HEK293 (cell line): ENCODE data around the gene STING1.

Experiments used
- GLI2 ChIP-seq: fragments of 450-650 bp; formaldehyde crosslinking; IDR thresholded peaks from 2 replicates; pipeline ENCODE4; 2017; ENCODE audit warnings: missing biosample characterization, missing genetic modification characterization, low read depth, borderline replicate concordance
- GLIS2 ChIP-seq: fragments of 450-650 bp; formaldehyde crosslinking; IDR thresholded peaks from 2 replicates; pipeline ENCODE4 v1.5.1; 2016; ENCODE audit warnings: missing biosample characterization, missing genetic modification characterization
- HOXC10 ChIP-seq: sonication (generic); formaldehyde crosslinking; IDR thresholded peaks from 2 replicates; pipeline ENCODE4 v1.8.1; 2023; ENCODE audit warnings: mild to moderate bottlenecking, missing genetic modification reagents
- ZBTB17 ChIP-seq: fragments of 450-650 bp; formaldehyde crosslinking; IDR thresholded peaks from 2 replicates; pipeline ENCODE4 v1.5.1; 2016; ENCODE audit warnings: missing biosample characterization, missing genetic modification characterization
- ZNF121 ChIP-seq: fragments of 450-650 bp; formaldehyde crosslinking; IDR thresholded peaks from 2 replicates; pipeline ENCODE4 v1.5.1; 2016; ENCODE audit warnings: missing biosample characterization, missing genetic modification characterization
- ZNF132 ChIP-seq: fragments of 450-650 bp; formaldehyde crosslinking; IDR thresholded peaks from 2 replicates; pipeline ENCODE4 v1.5.1; 2017; ENCODE audit warnings: missing biosample characterization, missing genetic modification characterization, borderline replicate concordance
- ZNF404 ChIP-seq: fragments of 450-650 bp; formaldehyde crosslinking; IDR thresholded peaks from 2 replicates; pipeline ENCODE4 v1.5.1; 2017; ENCODE audit warnings: missing biosample characterization, missing genetic modification characterization
- ZNF426 ChIP-seq: fragments of 450-650 bp; formaldehyde crosslinking; IDR thresholded peaks from 2 replicates; pipeline ENCODE4 v1.5.1; 2017; ENCODE audit warnings: missing biosample characterization, missing genetic modification characterization, mild to moderate bottlenecking, inconsistent platforms, moderate library complexity
- ZNF488 ChIP-seq: fragments of 450-650 bp; formaldehyde crosslinking; IDR thresholded peaks from 2 replicates; pipeline ENCODE4 v1.5.1; 2016; ENCODE audit warnings: missing biosample characterization, missing genetic modification characterization
- ZNF518A ChIP-seq: fragments of 450-650 bp; formaldehyde crosslinking; conservative IDR thresholded peaks from 2 replicates; pipeline ENCODE4 v1.5.1; 2016; ENCODE audit warnings: low read depth, missing biosample characterization, missing genetic modification characterization
- ZNF555 ChIP-seq: fragments of 450-650 bp; formaldehyde crosslinking; conservative IDR thresholded peaks from 2 replicates; pipeline ENCODE4 v1.5.1; 2017; ENCODE audit warnings: missing biosample characterization, mild to moderate bottlenecking, missing genetic modification characterization, inconsistent platforms
- ZNF600 ChIP-seq: fragments of 450-650 bp; formaldehyde crosslinking; IDR thresholded peaks from 2 replicates; pipeline ENCODE4 v1.5.1; 2016; ENCODE audit warnings: missing biosample characterization, missing genetic modification characterization
- ZNF610 ChIP-seq: fragments of 450-650 bp; formaldehyde crosslinking; IDR thresholded peaks from 2 replicates; pipeline ENCODE4 v1.5.1; 2016; ENCODE audit warnings: missing biosample characterization, missing genetic modification characterization, borderline replicate concordance
- ZNF747 ChIP-seq: fragments of 450-650 bp; formaldehyde crosslinking; IDR thresholded peaks from 2 replicates; pipeline ENCODE4 v1.5.1; 2016; ENCODE audit warnings: missing biosample characterization, missing genetic modification characterization
- ZNF830 ChIP-seq: fragments of 450-650 bp; IDR thresholded peaks from 2 replicates; pipeline ENCODE4 v1.5.0; 2018; ENCODE audit warnings: missing biosample characterization, missing genetic modification characterization, low read depth, mild to moderate bottlenecking, moderate library complexity
- ZSCAN16 ChIP-seq: fragments of 450-650 bp; formaldehyde crosslinking; IDR thresholded peaks from 2 replicates; pipeline ENCODE4 v1.5.1; 2016; ENCODE audit warnings: missing biosample characterization, missing genetic modification characterization
- TF ChIP-seq, protein P1 (sequence below): fragments of 450-650 bp; formaldehyde crosslinking; IDR thresholded peaks from 2 replicates; pipeline ENCODE4 v1.5.1; 2016; ENCODE audit warnings: missing biosample characterization, missing genetic modification characterization
- TF ChIP-seq, protein P2 (sequence below): fragments of 450-650 bp; formaldehyde crosslinking; IDR thresholded peaks from 2 replicates; pipeline ENCODE4 v1.5.1; 2016; ENCODE audit warnings: missing biosample characterization, missing genetic modification characterization

STING1 gene

GRCh38 chr5:139453683-139454567 lies 28.6 kb downstream of the STING1 start (continued):
- TF ChIP-seq ZNF426, result no peak
- TF ChIP-seq ZNF830 (tag by site-specific recombination), result no peak
- no peak for TF ChIP-seq ZNF555 (tag by site-specific recombination)
- TF ChIP-seq, protein P1, sequence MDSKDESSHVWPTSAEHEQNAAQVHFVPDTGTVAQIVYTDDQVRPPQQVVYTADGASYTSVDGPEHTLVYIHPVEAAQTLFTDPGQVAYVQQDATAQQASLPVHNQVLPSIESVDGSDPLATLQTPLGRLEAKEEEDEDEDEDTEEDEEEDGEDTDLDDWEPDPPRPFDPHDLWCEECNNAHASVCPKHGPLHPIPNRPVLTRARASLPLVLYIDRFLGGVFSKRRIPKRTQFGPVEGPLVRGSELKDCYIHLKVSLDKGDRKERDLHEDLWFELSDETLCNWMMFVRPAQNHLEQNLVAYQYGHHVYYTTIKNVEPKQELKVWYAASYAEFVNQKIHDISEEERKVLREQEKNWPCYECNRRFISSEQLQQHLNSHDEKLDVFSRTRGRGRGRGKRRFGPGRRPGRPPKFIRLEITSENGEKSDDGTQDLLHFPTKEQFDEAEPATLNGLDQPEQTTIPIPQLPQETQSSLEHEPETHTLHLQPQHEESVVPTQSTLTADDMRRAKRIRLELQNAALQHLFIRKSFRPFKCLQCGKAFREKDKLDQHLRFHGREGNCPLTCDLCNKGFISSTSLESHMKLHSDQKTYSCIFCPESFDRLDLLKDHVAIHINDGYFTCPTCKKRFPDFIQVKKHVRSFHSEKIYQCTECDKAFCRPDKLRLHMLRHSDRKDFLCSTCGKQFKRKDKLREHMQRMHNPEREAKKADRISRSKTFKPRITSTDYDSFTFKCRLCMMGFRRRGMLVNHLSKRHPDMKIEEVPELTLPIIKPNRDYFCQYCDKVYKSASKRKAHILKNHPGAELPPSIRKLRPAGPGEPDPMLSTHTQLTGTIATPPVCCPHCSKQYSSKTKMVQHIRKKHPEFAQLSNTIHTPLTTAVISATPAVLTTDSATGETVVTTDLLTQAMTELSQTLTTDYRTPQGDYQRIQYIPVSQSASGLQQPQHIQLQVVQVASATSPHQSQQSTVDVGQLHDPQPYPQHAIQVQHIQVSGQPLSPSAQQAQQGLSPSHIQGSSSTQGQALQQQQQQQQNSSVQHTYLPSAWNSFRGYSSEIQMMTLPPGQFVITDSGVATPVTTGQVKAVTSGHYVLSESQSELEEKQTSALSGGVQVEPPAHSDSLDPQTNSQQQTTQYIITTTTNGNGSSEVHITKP (tag by site-specific recombination), result no peak
- TF ChIP-seq HOXC10 (CRISPR knock-in tag), result no peak
- TF ChIP-seq, protein P2, sequence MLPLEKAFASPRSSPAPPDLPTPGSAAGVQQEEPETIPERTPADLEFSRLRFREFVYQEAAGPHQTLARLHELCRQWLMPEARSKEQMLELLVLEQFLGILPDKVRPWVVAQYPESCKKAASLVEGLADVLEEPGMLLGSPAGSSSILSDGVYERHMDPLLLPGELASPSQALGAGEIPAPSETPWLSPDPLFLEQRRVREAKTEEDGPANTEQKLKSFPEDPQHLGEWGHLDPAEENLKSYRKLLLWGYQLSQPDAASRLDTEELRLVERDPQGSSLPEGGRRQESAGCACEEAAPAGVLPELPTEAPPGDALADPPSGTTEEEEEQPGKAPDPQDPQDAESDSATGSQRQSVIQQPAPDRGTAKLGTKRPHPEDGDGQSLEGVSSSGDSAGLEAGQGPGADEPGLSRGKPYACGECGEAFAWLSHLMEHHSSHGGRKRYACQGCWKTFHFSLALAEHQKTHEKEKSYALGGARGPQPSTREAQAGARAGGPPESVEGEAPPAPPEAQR (tag by site-specific recombination), result 0 out of 2 replicates have a peak, but pooled peaks have one; percentile 37
- TF ChIP-seq ZNF610 (tag by site-specific recombination), result no peak
- TF ChIP-seq ZSCAN16 (tag by site-specific recombination), result no peak; the same call in 1 of the 2 replicates
- TF ChIP-seq GLI2 (tag by site-specific recombination), result no peak
- no peak for TF ChIP-seq ZBTB17 (tag by site-specific recombination)
- no peak for TF ChIP-seq ZNF518A
- no peak for TF ChIP-seq ZNF600 (tag by site-specific recombination)
- no peak for TF ChIP-seq ZNF132 (tag by site-specific recombination)
- no peak for TF ChIP-seq ZNF121 (tag by site-specific recombination)
- TF ChIP-seq ZNF488 (tag by site-specific recombination), result 0 out of 2 replicates have a peak, but pooled peaks have one; percentile 29
- TF ChIP-seq ZNF747 (tag by site-specific recombination), result no peak; the same call in 1 of the 2 replicates
- no peak for TF ChIP-seq ZNF404
- TF ChIP-seq GLIS2 (tag by site-specific recombination), result no peak; the same call in 1 of the 2 replicates
